Thoracic aorta (tissue), 2 donors: Measurements from ENCODE around the gene PDE1C. TPM values are rescaled to one million over a fixed set of nuclear protein-coding genes. Genes with fewer than 3 reads are reported as not detected.

Experiments
- ATAC-seq: fragments of 150-250 bp; one replicate; pipeline ENCODE4 v1.8.0; 2017; ENCODE audit warnings: low read depth; ENCODE audit not compliant: insufficient number of reproducible peaks, low FRiP score
- DNase-seq: peaks from one replicate; pipeline ENCODE4 v3.0.0-alpha.2; 2020; ENCODE audit warnings: low spot score
- H3K27ac ChIP-seq, 2 donors: fragments of 200-600 bp; sonication (generic); 1 replicate in 1 of 2; 2 replicates in 1 of 2; pipeline ENCODE4 v1.5.1; 2016; ENCODE audit warnings: mild to moderate bottlenecking in 2 of 2, moderate library complexity in 2 of 2
- H3K27me3 ChIP-seq: fragments of 200-600 bp; sonication (generic); replicated peaks from 2 replicates; pipeline ENCODE4 v1.6.0; 2016; ENCODE audit warnings: mild to moderate bottlenecking; ENCODE audit not compliant: insufficient read depth
- H3K36me3 ChIP-seq: fragments of 200-600 bp; sonication (generic); one replicate; pipeline ENCODE4 v1.5.1; 2016
- H3K4me1 ChIP-seq, 2 donors: fragments of 200-600 bp; sonication (generic); 1 replicate in 1 of 2; 2 replicates in 1 of 2; pipeline versions ENCODE4 v1.5.1 to v1.6.0; 2016; ENCODE audit warnings: low read depth in 2 of 2, mild to moderate bottlenecking in 1 of 2; ENCODE audit not compliant: control insufficient read depth in 1 of 2
- H3K4me3 ChIP-seq: fragments of 200-600 bp; sonication (generic); 2 replicates; pipeline ENCODE4 v1.5.1; 2016; ENCODE audit warnings: mild to moderate bottlenecking
- H3K9me3 ChIP-seq: fragments of 200-600 bp; sonication (generic); 2 replicates; pipeline ENCODE4 v1.5.1; 2016
- total RNA-seq, 2 donors: library from RNA; depleted of rRNA; stranded (reverse); fragments of >200 nt; gene quantifications; one replicate each; pipeline versions ENCODE4 v1.1.0 to v1.2.3, GENCODE V29; 2016
- TF ChIP-seq, protein P1 (sequence below): fragments of 200-600 bp; sonication (generic); IDR thresholded peaks from one replicate; pipeline ENCODE4 v1.5.1; 2019; ENCODE audit warnings: antibody characterized with exemption

The PDE1C gene
- total RNA-seq, 2 donors from 2014 or later = 4.6 to 12.1 TPM

- no peak for ATAC-seq
- H3K27ac ChIP-seq = no peak overlapping the region
- H3K9me3 ChIP-seq = no peaks in the 10 kb centered on the region
- H3K4me1 ChIP-seq = peaks cover 0 to 5% of the 10 kb centered on the region in 2 donors
- no peaks in the 10 kb centered on the region for H3K36me3 ChIP-seq
- TF ChIP-seq, protein P1, sequence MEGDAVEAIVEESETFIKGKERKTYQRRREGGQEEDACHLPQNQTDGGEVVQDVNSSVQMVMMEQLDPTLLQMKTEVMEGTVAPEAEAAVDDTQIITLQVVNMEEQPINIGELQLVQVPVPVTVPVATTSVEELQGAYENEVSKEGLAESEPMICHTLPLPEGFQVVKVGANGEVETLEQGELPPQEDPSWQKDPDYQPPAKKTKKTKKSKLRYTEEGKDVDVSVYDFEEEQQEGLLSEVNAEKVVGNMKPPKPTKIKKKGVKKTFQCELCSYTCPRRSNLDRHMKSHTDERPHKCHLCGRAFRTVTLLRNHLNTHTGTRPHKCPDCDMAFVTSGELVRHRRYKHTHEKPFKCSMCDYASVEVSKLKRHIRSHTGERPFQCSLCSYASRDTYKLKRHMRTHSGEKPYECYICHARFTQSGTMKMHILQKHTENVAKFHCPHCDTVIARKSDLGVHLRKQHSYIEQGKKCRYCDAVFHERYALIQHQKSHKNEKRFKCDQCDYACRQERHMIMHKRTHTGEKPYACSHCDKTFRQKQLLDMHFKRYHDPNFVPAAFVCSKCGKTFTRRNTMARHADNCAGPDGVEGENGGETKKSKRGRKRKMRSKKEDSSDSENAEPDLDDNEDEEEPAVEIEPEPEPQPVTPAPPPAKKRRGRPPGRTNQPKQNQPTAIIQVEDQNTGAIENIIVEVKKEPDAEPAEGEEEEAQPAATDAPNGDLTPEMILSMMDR = no peak
- H3K4me3 ChIP-seq = no peak overlapping the region
- no peak for DNase-seq
- H3K27me3 ChIP-seq = no peaks in the 10 kb centered on the region
Observed at GRCh38 chr7:32058002-32058401, 12.2 kb downstream of the PDE1C start.

- H3K4me3 ChIP-seq = no peak overlapping the region
- ATAC-seq (no peak), DNase-seq (no peak)
- peaks cover 0 to 5% of the 10 kb centered on the region in 2 donors for H3K4me1 ChIP-seq
- H3K9me3 ChIP-seq = no peaks in the 10 kb centered on the region
- H3K27ac ChIP-seq = no peak overlapping the region
- no peaks in the 10 kb centered on the region for H3K27me3 ChIP-seq
- no peaks in the 10 kb centered on the region for H3K36me3 ChIP-seq
- TF ChIP-seq, protein P1 = no peak
Observed at GRCh38 chr7:32056767-32057166, 13.4 kb downstream of the PDE1C start.

DNA sequence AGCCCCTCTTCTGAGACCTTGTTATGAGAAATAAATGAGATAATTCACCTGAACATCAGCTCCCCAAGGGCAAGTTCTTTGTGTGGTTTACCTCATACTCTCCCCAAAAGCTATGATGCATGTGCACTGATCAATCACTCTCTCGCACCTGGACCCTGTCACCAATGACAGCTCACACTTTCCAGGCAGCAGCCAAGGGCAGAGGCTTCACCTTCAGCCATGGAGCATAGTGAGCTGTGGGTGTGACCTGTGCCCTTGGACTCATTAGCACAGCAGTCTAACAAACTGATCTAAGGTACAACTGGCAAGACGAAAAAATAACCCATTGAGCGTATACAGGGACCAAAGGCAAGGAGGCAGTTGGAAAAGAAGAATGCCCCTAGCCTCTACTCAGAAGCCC lies 17.0 kb downstream of the PDE1C start:
- ATAC-seq = no peak

GRCh38 chr7:32051128-32051527 lies 19.1 kb downstream of the PDE1C start:
- no peaks in the 10 kb centered on the region for H3K4me1 ChIP-seq
- H3K27ac ChIP-seq = no peak overlapping the region
- TF ChIP-seq, protein P1 = no peak
- no peaks in the 10 kb centered on the region for H3K27me3 ChIP-seq
- H3K9me3 ChIP-seq = no peaks in the 10 kb centered on the region
- no peak for ATAC-seq
- no peak overlapping the region for H3K4me3 ChIP-seq
- no peak for DNase-seq
- no peaks in the 10 kb centered on the region for H3K36me3 ChIP-seq

More for the DNA sequence above, 17.0 kb downstream of the PDE1C start:
- Histone ChIP-seq H3K36me3 (no peaks in the 10 kb centered on the region), H3K27me3 (no peaks in the 10 kb centered on the region), H3K9me3 (no peaks in the 10 kb centered on the region), H3K27ac (no peak overlapping the region), H3K4me3 (no peak overlapping the region), H3K4me1 (no peaks in the 10 kb centered on the region)
- no peak for DNase-seq
- TF ChIP-seq, protein P1 = no peak

GRCh38 chr7:32049599-32049998 lies 20.6 kb downstream of the PDE1C start:
- H3K27ac ChIP-seq = no peak overlapping the region
- H3K9me3 ChIP-seq = no peaks in the 10 kb centered on the region
- no peak overlapping the region for H3K4me3 ChIP-seq
- ATAC-seq = no peak
- TF ChIP-seq, protein P1 = no peak
- no peaks in the 10 kb centered on the region for H3K36me3 ChIP-seq
- no peaks in the 10 kb centered on the region for H3K27me3 ChIP-seq
- DNase-seq = no peak
- no peaks in the 10 kb centered on the region for H3K4me1 ChIP-seq
